ENCODE data around the gene CFAP119. TPM values are rescaled to one million over a fixed set of nuclear protein-coding genes. Genes with fewer than 3 reads are reported as not detected.
A peak's percentile ranks its signal among the peaks of the same experiment; 100 is the strongest.

CFAP119 gene
- total RNA-seq, 1 donor from 2014 or later = 8.2 TPM

- TF ChIP-seq, protein P1, sequence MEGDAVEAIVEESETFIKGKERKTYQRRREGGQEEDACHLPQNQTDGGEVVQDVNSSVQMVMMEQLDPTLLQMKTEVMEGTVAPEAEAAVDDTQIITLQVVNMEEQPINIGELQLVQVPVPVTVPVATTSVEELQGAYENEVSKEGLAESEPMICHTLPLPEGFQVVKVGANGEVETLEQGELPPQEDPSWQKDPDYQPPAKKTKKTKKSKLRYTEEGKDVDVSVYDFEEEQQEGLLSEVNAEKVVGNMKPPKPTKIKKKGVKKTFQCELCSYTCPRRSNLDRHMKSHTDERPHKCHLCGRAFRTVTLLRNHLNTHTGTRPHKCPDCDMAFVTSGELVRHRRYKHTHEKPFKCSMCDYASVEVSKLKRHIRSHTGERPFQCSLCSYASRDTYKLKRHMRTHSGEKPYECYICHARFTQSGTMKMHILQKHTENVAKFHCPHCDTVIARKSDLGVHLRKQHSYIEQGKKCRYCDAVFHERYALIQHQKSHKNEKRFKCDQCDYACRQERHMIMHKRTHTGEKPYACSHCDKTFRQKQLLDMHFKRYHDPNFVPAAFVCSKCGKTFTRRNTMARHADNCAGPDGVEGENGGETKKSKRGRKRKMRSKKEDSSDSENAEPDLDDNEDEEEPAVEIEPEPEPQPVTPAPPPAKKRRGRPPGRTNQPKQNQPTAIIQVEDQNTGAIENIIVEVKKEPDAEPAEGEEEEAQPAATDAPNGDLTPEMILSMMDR (conservative IDR thresholded peaks at IDR 0.05; ENCODE audit: low read depth, low read length) = no peak
- H3K4me3 ChIP-seq (ENCODE audit: low read depth, low read length) = no peak overlapping the region
- DNase-seq (ENCODE audit: low read depth) = no peak
These were observed 35.9 kb upstream of the CFAP119 start for GRCh38 chr16:30797670-30798309.

- no peak overlapping the region for H3K4me3 ChIP-seq (ENCODE audit: low read depth, low read length)
- DNase-seq (ENCODE audit: low read depth) = no peak
These were observed 32.8 kb upstream of the CFAP119 start for GRCh38 chr16:30794634-30795033.

GRCh38 chr16:30793508-30794069 is 31.7 kb upstream of the CFAP119 start:
- TF ChIP-seq, protein P1 (conservative IDR thresholded peaks at IDR 0.05; ENCODE audit: low read depth, low read length) = no peak
- H3K4me3 ChIP-seq (ENCODE audit: low read depth, low read length) = no peak overlapping the region
- no peak for DNase-seq (ENCODE audit: low read depth)

More at GRCh38 chr16:30794634-30795033, 32.8 kb upstream of the CFAP119 start:
- TF ChIP-seq, protein P1 (conservative IDR thresholded peaks at IDR 0.05; ENCODE audit: low read depth, low read length) = no peak

GRCh38 chr16:30787613-30788378 is 25.9 kb upstream of the CFAP119 start:
- TF ChIP-seq, protein P1 (conservative IDR thresholded peaks at IDR 0.05; ENCODE audit: low read depth, low read length) = no peak

DNA sequence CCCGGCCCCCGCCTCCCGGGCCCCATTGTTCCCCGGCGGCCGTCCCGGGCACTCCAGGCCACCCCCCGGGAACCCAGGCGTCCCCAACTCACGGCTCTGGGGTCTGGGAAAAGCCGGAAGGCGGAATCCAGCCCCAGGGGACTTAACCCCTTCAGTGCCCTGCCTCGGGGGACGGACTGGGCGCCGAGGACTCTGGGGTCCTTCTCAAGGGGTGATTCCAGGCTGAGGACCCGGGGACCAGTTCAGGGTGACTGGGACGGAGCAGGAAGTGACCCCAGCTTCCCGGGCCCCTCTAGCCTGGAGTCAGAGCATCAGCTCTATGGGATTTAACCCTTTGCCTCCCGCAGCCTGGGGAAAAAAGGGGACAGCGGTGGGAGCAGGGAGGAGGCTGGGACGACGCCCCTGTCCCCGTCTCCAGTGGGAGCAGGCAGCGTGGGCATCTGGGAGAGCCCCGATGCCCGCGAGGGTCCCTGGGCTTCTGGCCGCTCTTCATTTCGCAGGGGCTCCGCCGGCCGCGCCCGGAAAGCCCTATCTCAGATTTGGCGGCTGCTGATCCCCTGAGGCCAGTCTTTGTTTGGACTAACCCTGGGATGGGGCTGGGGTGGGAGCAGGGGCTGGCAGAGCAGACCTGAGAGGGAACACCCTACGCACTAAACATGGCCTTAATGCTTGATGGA is 25.2 kb upstream of the CFAP119 start, which contains the start of gene ZNF629:
ZNF629 (minus strand) TSS at position 270 of the 677 bp plus-strand sequence. CDS start 2,723 bp downstream, outside the sequence.
- peak within 1 kb of the TSS; percentile 79 for H3K4me3 ChIP-seq (ENCODE audit: low read depth, low read length)
- no peak for DNase-seq (ENCODE audit: low read depth)
- TF ChIP-seq, protein P1 (conservative IDR thresholded peaks at IDR 0.05; ENCODE audit: low read depth, low read length) = no peak

More at GRCh38 chr16:30787613-30788378, 25.9 kb upstream of the CFAP119 start:
- DNase-seq (ENCODE audit: low read depth) = no peak
- H3K4me3 ChIP-seq (ENCODE audit: low read depth, low read length) = peak overlapping the region; percentile 79

DNA sequence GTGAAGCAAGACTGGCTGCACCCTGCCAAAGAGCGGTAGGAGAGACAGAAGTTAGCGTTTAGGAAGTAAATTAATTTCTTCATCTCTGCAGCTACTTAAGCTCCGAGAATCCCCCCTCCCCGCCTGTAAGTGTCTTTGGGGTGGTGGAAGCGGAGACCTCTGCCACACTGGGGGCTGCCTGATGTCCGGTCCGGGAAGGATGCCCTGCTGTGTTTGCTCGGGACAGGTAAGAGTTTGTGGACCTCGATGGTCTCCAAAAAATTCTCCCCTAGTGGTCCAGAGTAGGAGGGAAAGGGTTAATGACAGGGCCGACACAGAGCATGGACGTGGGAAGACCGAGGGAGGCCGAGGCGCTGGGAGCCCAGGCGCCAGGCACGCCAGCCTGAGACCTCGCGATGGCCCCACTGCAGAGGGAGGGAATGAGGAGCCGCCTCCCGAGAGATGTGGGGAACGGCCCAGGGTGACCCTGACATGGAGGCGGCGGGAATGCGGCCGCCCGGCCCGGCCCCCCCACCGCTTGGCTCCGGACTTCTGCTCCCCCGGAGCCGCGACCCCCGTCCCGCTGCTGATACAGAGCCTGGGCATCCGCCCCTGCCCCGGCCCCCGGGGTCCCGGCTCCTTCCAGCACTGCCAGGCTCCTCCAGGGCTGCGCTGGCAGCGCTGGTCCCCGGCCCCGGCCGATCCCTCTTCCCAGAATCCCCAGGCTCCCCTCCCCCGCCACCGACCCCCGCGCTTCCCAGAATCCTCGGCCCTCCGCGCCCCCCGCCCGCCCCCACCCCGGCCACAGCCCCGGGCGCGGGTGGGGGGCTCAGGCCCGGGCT is 24.5 kb upstream of the CFAP119 start:
- peak overlapping the region; percentile 79 for H3K4me3 ChIP-seq (ENCODE audit: low read depth, low read length)
- TF ChIP-seq, protein P1 (conservative IDR thresholded peaks at IDR 0.05; ENCODE audit: low read depth, low read length) = no peak
- no peak for DNase-seq (ENCODE audit: low read depth)

All from epithelial cell of proximal tubule (primary cell).